ENCODE data around the gene ACSL5. TPM values are rescaled to one million over a fixed set of nuclear protein-coding genes. Genes with fewer than 3 reads are reported as not detected.

Gene ACSL5
- total and polyA plus RNA-seq, 4 donors = 3.7 to 7.1 (median 5.3) TPM

GRCh38 chr10:112467541-112468075, 93.7 kb downstream of the ACSL5 start:
- WGBS (ENCODE audit: insufficient coverage) = no CpG with 5 or more reads among the region's 1 CpG
- no peaks in the 10 kb centered on the region for H3K9me3 ChIP-seq (ENCODE audit: control insufficient read depth, insufficient read depth, low read length)
- H3K36me3 ChIP-seq (ENCODE audit: control insufficient read depth, insufficient read depth, low read length) = no peaks in the 10 kb centered on the region
- H3K27me3 ChIP-seq (ENCODE audit: control insufficient read depth, insufficient read depth, low read length) = no peaks in the 10 kb centered on the region
- H3K27ac ChIP-seq (ENCODE audit: low read depth, low read length) = no peak overlapping the region
- DNase-seq (ENCODE audit: low read depth in 4 of 6, low spot score in 6 of 6) = no peak
- H3K4me3 ChIP-seq (ENCODE audit: low read depth, low read length) = no peak overlapping the region
- no peaks in the 10 kb centered on the region for H3K4me1 ChIP-seq (ENCODE audit: control insufficient read depth, insufficient read depth, low read length)

- 10% methylated on average over 2 of the region's 4 CpGs for WGBS (ENCODE audit: insufficient coverage)
- Histone ChIP-seq H3K4me3 (ENCODE audit: low read depth, low read length) (no peak overlapping the region), H3K4me1 (ENCODE audit: control insufficient read depth, insufficient read depth, low read length) (no peaks in the 10 kb centered on the region), H3K27ac (ENCODE audit: low read depth, low read length) (no peak overlapping the region), H3K9me3 (ENCODE audit: control insufficient read depth, insufficient read depth, low read length) (no peaks in the 10 kb centered on the region), H3K36me3 (ENCODE audit: control insufficient read depth, insufficient read depth, low read length) (no peaks in the 10 kb centered on the region), H3K27me3 (ENCODE audit: control insufficient read depth, insufficient read depth, low read length) (no peaks in the 10 kb centered on the region)
- DNase-seq (ENCODE audit: low read depth in 4 of 6, low spot score in 6 of 6) = peak in 3 of 6 donors; percentile 40 to 84 (median 58)
Observed at GRCh38 chr10:112471878-112472487, 98.1 kb downstream of the ACSL5 start.

- Histone ChIP-seq H3K27me3 (ENCODE audit: control insufficient read depth, insufficient read depth, low read length) (no peaks in the 10 kb centered on the region), H3K27ac (ENCODE audit: low read depth, low read length) (no peak overlapping the region), H3K9me3 (ENCODE audit: control insufficient read depth, insufficient read depth, low read length) (no peaks in the 10 kb centered on the region), H3K4me1 (ENCODE audit: control insufficient read depth, insufficient read depth, low read length) (no peaks in the 10 kb centered on the region), H3K4me3 (ENCODE audit: low read depth, low read length) (no peak overlapping the region), H3K36me3 (ENCODE audit: control insufficient read depth, insufficient read depth, low read length) (no peaks in the 10 kb centered on the region)
- DNase-seq (ENCODE audit: low read depth in 4 of 6, low spot score in 6 of 6) = peak in 2 of 6 donors; percentile 53 to 77
- WGBS (ENCODE audit: insufficient coverage) = 80% methylated on average over 2 of the region's 3 CpGs
Observed at GRCh38 chr10:112475575-112476218, 101.8 kb downstream of the ACSL5 start.

Other genes starting within 250 kb of the ACSL5 start
- gene GPAM, start 190.4 kb upstream of the ACSL5 start, total RNA-seq = 10 to 100 TPM; 23.9 to 25.7 TPM
- 10 to 100 TPM; 16.8 to 24.3 TPM for gene GPAM, start 190.4 kb upstream of the ACSL5 start, polyA plus RNA-seq (ENCODE audit: insufficient read length in 2 of 2)
- under 1 TPM; 0.30 to 0.77 TPM for gene TECTB, start 90.7 kb upstream of the ACSL5 start, total RNA-seq
- 1 to 10 TPM; 1.3 to 2.8 TPM for gene TECTB, start 90.7 kb upstream of the ACSL5 start, polyA plus RNA-seq (ENCODE audit: insufficient read length in 2 of 2)
- 10 to 100 TPM; 33.0 to 37.6 TPM for gene ZDHHC6, start 72.8 kb downstream of the ACSL5 start, total RNA-seq
- gene ZDHHC6, start 72.8 kb downstream of the ACSL5 start, polyA plus RNA-seq (ENCODE audit: insufficient read length in 2 of 2) = 10 to 100 TPM; 44.2 to 49.0 TPM
- 10 to 100 TPM; 42.8 to 46.7 TPM for gene VTI1A, start 73.1 kb downstream of the ACSL5 start, total RNA-seq
- gene VTI1A, start 73.1 kb downstream of the ACSL5 start, polyA plus RNA-seq (ENCODE audit: insufficient read length in 2 of 2) = 10 to 100 TPM; 23.5 to 25.8 TPM

Data from spinal cord (tissue), 10 donors.